ENCODE results near the gene ITGB8.
"Not testable (repeated sequence)": the region's sequence is repeated elsewhere in the genome, so short reads cannot be mapped to it uniquely, and the experiment has no call there.

Gene ITGB8

GRCh38 chr7:20381406-20382034, 50.8 kb downstream of the ITGB8 start:
- in situ Hi-C loops (cut with HindIII; ENCODE audit: low pct_unique_long_range_greater_than_20kb, low sequenced_read_pairs), result no loop called here
- TF ChIP-seq JUND (IDR thresholded peaks at IDR 0.05; ENCODE audit: low read depth), result no peak
- DNase-seq (ENCODE audit: low read depth in 1 of 2, low spot score in 1 of 2), result no peak

- no peak for DNase-seq (ENCODE audit: low read depth in 1 of 2, low spot score in 1 of 2)
- in situ Hi-C loops (cut with HindIII; ENCODE audit: low pct_unique_long_range_greater_than_20kb, low sequenced_read_pairs), result no loop called here
- TF ChIP-seq JUND (IDR thresholded peaks at IDR 0.05; ENCODE audit: low read depth), result no peak
Observed at GRCh38 chr7:20383351-20383750, 52.7 kb downstream of the ITGB8 start.

- DNase-seq (ENCODE audit: low read depth in 1 of 2, low spot score in 1 of 2), result no peak
- TF ChIP-seq JUND (IDR thresholded peaks at IDR 0.05; ENCODE audit: low read depth), result no peak
- in situ Hi-C loops (cut with HindIII; ENCODE audit: low pct_unique_long_range_greater_than_20kb, low sequenced_read_pairs), result no loop called here
Observed at GRCh38 chr7:20385126-20385525, 54.4 kb downstream of the ITGB8 start.

GRCh38 chr7:20388084-20388483, 57.4 kb downstream of the ITGB8 start:
- TF ChIP-seq JUND (IDR thresholded peaks at IDR 0.05; ENCODE audit: low read depth), result no peak
- in situ Hi-C loops (cut with HindIII; ENCODE audit: low pct_unique_long_range_greater_than_20kb, low sequenced_read_pairs), result no loop called here
- DNase-seq (ENCODE audit: low read depth in 1 of 2, low spot score in 1 of 2), result no peak

- DNase-seq (ENCODE audit: low read depth in 1 of 2, low spot score in 1 of 2); in situ Hi-C loops (cut with HindIII; ENCODE audit: low pct_unique_long_range_greater_than_20kb, low sequenced_read_pairs): not testable (repeated sequence)
Observed at GRCh38 chr7:20389192-20389591, 58.5 kb downstream of the ITGB8 start.

- in situ Hi-C loops (cut with HindIII; ENCODE audit: low pct_unique_long_range_greater_than_20kb, low sequenced_read_pairs), result no loop called here
- TF ChIP-seq JUND (IDR thresholded peaks at IDR 0.05; ENCODE audit: low read depth), result no peak
- no peak for DNase-seq (ENCODE audit: low read depth in 1 of 2, low spot score in 1 of 2)
Observed at GRCh38 chr7:20393021-20393610, 62.4 kb downstream of the ITGB8 start.

GRCh38 chr7:20393616-20394015, 62.9 kb downstream of the ITGB8 start:
- no peak for DNase-seq (ENCODE audit: low read depth in 1 of 2, low spot score in 1 of 2)
- in situ Hi-C loops (cut with HindIII; ENCODE audit: low pct_unique_long_range_greater_than_20kb, low sequenced_read_pairs), result no loop called here
- no peak for TF ChIP-seq JUND (IDR thresholded peaks at IDR 0.05; ENCODE audit: low read depth)

- DNase-seq (ENCODE audit: low read depth in 1 of 2, low spot score in 1 of 2), result no peak
- in situ Hi-C loops (cut with HindIII; ENCODE audit: low pct_unique_long_range_greater_than_20kb, low sequenced_read_pairs), result no loop called here
- TF ChIP-seq JUND (IDR thresholded peaks at IDR 0.05; ENCODE audit: low read depth), result no peak
Observed at GRCh38 chr7:20394284-20394683, 63.6 kb downstream of the ITGB8 start.

- no peak for DNase-seq (ENCODE audit: low read depth in 1 of 2, low spot score in 1 of 2)
- in situ Hi-C loops (cut with HindIII; ENCODE audit: low pct_unique_long_range_greater_than_20kb, low sequenced_read_pairs), result no loop called here
- no peak for TF ChIP-seq JUND (IDR thresholded peaks at IDR 0.05; ENCODE audit: low read depth)
Observed at GRCh38 chr7:20395104-20395503, 64.4 kb downstream of the ITGB8 start.

GRCh38 chr7:20395511-20395910, 64.8 kb downstream of the ITGB8 start:
- no peak for DNase-seq (ENCODE audit: low read depth in 1 of 2, low spot score in 1 of 2)
- in situ Hi-C loops (cut with HindIII; ENCODE audit: low pct_unique_long_range_greater_than_20kb, low sequenced_read_pairs), result no loop called here
- no peak for TF ChIP-seq JUND (IDR thresholded peaks at IDR 0.05; ENCODE audit: low read depth)

GRCh38 chr7:20399521-20399920, 68.8 kb downstream of the ITGB8 start:
- in situ Hi-C loops (cut with HindIII; ENCODE audit: low pct_unique_long_range_greater_than_20kb, low sequenced_read_pairs), result no loop called here
- TF ChIP-seq JUND (IDR thresholded peaks at IDR 0.05; ENCODE audit: low read depth), result no peak
- DNase-seq (ENCODE audit: low read depth in 1 of 2, low spot score in 1 of 2), result no peak

- in situ Hi-C loops (cut with HindIII; ENCODE audit: low pct_unique_long_range_greater_than_20kb, low sequenced_read_pairs), result no loop called here
- no peak for TF ChIP-seq JUND (IDR thresholded peaks at IDR 0.05; ENCODE audit: low read depth)
- DNase-seq (ENCODE audit: low read depth in 1 of 2, low spot score in 1 of 2), result no peak
Observed at GRCh38 chr7:20401861-20402746, 71.4 kb downstream of the ITGB8 start.

- in situ Hi-C loops (cut with HindIII; ENCODE audit: low pct_unique_long_range_greater_than_20kb, low sequenced_read_pairs), result no loop called here
- TF ChIP-seq JUND (IDR thresholded peaks at IDR 0.05; ENCODE audit: low read depth), result no peak
- no peak for DNase-seq (ENCODE audit: low read depth in 1 of 2, low spot score in 1 of 2)
Observed at GRCh38 chr7:20402747-20403230, 72.1 kb downstream of the ITGB8 start.

Data from T47D (cell line).